HepG2 (cell line): ENCODE results near the gene FOXA3. TPM values are rescaled to one million over a fixed set of nuclear protein-coding genes. Genes with fewer than 3 reads are reported as not detected.
A peak's percentile ranks its signal among the peaks of the same experiment; 100 is the strongest.

Experiments
- FOXP1 ChIP-seq, 2 experiments: fragments of 450-650 bp in 1 of 2; IDR thresholded peaks; 2 replicates each; pipeline ENCODE4 v1.6.1; 2017 to 2018; ENCODE audit warnings: antibody characterized with exemption in 1 of 2
- MIER2 ChIP-seq: IDR thresholded peaks from 2 replicates; pipeline ENCODE4 v1.6.1; 2016; ENCODE audit warnings: missing biosample characterization, missing genetic modification reagents
- POLR2G ChIP-seq: fragments of 200-400 bp; formaldehyde crosslinking; IDR thresholded peaks from 2 replicates; pipeline ENCODE4 v1.6.1; 2018; ENCODE audit warnings: mild to moderate bottlenecking, low read depth, low read length, moderate library complexity
- SALL2 ChIP-seq: sonication (generic); formaldehyde crosslinking; IDR thresholded peaks from 2 replicates; pipeline ENCODE4 v1.8.1; 2023; ENCODE audit warnings: mild to moderate bottlenecking, missing genetic modification reagents, inconsistent platforms
- TBX2 ChIP-seq: sonication (generic); formaldehyde crosslinking; IDR thresholded peaks from 2 replicates; pipeline ENCODE4 v1.5.0; 2020; ENCODE audit warnings: missing genetic modification reagents, mild to moderate bottlenecking, borderline replicate concordance
- ZBTB1 ChIP-seq: sonication (generic); formaldehyde crosslinking; IDR thresholded peaks from 2 replicates; pipeline ENCODE4 v1.4.0; 2020; ENCODE audit warnings: missing genetic modification reagents, borderline replicate concordance
- ZBTB7A ChIP-seq: sonication (generic); formaldehyde crosslinking; IDR thresholded peaks from 2 replicates; pipeline ENCODE4 v1.8.0; 2022; ENCODE audit warnings: mild to moderate bottlenecking, missing genetic modification reagents
- ZNF564 ChIP-seq: sonication (generic); formaldehyde crosslinking; IDR thresholded peaks from 2 replicates; pipeline ENCODE4 v1.8.1; 2023; ENCODE audit warnings: mild to moderate bottlenecking, missing genetic modification reagents
- ZNF607 ChIP-seq: sonication (generic); formaldehyde crosslinking; IDR thresholded peaks from 2 replicates; pipeline ENCODE4 v1.5.1; 2020; ENCODE audit warnings: missing genetic modification reagents, mild to moderate bottlenecking, borderline replicate concordance
- polyA plus RNA-seq, 8 experiments: library from polyadenylated mRNA; depleted of rRNA in 3 of 8; stranded (reverse) in 7 of 8; unstranded in 1 of 8; fragments of >200 nt; fragmentation: Illumina TruSeq in 4 of 8; extraction: Trizol in 4 of 8; gene quantifications; 2 replicates each; pipeline versions ENCODE4 v1.2.1 to v1.2.3, GENCODE V29; 2011 to 2016; ENCODE audit warnings: low read depth in 4 of 8, missing spikeins in 1 of 8, mixed read lengths in 1 of 8; ENCODE audit not compliant: insufficient read depth in 1 of 8
- total RNA-seq, 5 experiments: library from RNA; depleted of rRNA; stranded (reverse); fragments of >200 nt; fragmentation: Illumina TruSeq; extraction: Trizol; gene quantifications; 2 replicates each; pipeline ENCODE4 v1.2.3, GENCODE V29; 2016; ENCODE audit warnings: low read depth in 1 of 5
- TF ChIP-seq, protein P1 (sequence below): sonication (generic); formaldehyde crosslinking; IDR thresholded peaks from 2 replicates; pipeline ENCODE4 v1.8.0; 2022; ENCODE audit warnings: missing genetic modification reagents, mild to moderate bottlenecking, borderline replicate concordance
- TF ChIP-seq, protein P2 (sequence below): sonication (generic); formaldehyde crosslinking; IDR thresholded peaks from 2 replicates; pipeline ENCODE4 v1.9.0; 2022; ENCODE audit warnings: missing genetic modification reagents, mild to moderate bottlenecking, borderline replicate concordance

Gene FOXA3
- total and polyA plus RNA-seq, 2 of the 13 experiments (the other 11 are each of a cell fraction or from before 2014, with no cell fraction given) = 29.8 to 47.6 TPM

DNA sequence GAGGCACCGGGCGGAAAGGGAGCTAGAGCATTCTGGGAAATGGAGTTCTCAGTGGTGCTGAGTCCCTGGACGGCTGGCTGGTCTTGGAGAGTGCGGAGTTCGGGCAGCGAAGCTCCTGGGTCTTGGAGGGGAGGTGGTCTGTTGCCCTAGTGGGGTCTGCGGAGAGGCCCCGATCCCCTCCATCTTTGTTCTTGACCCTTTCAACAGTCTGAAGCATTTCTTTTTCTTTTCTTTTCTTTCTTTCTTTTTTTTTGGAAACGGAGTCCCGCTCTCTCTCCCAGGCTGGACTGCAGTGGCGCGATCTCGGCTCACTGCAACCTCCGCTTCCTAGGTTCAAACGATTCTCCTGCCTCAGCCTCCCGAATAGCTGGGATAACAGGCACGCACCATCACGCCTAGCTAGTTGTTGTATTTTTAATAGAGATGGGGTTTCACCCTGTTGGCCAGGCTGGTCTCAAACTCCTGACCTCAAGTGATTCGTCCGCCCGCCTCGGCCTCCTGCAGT lies 739 bp upstream of the FOXA3 start (continued):
- no peak for TF ChIP-seq FOXP1 (IDR thresholded peaks at IDR 0.05)
- no peak for TF ChIP-seq FOXP1 (CRISPR knock-in tag; IDR thresholded peaks at IDR 0.05)
- TF ChIP-seq ZNF564 = peak; percentile 28; the same call in 1 of the 2 replicates
- TF ChIP-seq SALL2 (CRISPR knock-in tag) = no peak
- peak; percentile 49 for TF ChIP-seq POLR2G
- TF ChIP-seq MIER2 (CRISPR knock-in tag) = 0 out of 2 replicates have a peak, but pooled peaks have one; percentile 7
- no peak for TF ChIP-seq ZBTB1
- 0 out of 2 replicates have a peak, but pooled peaks have one; percentile 14 for TF ChIP-seq ZNF607 (CRISPR knock-in tag)
- TF ChIP-seq, protein P1, sequence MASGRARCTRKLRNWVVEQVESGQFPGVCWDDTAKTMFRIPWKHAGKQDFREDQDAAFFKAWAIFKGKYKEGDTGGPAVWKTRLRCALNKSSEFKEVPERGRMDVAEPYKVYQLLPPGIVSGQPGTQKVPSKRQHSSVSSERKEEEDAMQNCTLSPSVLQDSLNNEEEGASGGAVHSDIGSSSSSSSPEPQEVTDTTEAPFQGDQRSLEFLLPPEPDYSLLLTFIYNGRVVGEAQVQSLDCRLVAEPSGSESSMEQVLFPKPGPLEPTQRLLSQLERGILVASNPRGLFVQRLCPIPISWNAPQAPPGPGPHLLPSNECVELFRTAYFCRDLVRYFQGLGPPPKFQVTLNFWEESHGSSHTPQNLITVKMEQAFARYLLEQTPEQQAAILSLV = no peak
- TF ChIP-seq, protein P2, sequence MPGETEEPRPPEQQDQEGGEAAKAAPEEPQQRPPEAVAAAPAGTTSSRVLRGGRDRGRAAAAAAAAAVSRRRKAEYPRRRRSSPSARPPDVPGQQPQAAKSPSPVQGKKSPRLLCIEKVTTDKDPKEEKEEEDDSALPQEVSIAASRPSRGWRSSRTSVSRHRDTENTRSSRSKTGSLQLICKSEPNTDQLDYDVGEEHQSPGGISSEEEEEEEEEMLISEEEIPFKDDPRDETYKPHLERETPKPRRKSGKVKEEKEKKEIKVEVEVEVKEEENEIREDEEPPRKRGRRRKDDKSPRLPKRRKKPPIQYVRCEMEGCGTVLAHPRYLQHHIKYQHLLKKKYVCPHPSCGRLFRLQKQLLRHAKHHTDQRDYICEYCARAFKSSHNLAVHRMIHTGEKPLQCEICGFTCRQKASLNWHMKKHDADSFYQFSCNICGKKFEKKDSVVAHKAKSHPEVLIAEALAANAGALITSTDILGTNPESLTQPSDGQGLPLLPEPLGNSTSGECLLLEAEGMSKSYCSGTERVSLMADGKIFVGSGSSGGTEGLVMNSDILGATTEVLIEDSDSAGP (CRISPR knock-in tag) = peak; percentile 73; the same call in 1 of the 2 replicates
- TF ChIP-seq ZBTB7A (CRISPR knock-in tag) = no peak
- 0 out of 2 replicates have a peak, but pooled peaks have one; percentile 16 for TF ChIP-seq TBX2 (CRISPR knock-in tag)
- TF ChIP-seq, all 625 proteins: peak for 32
